HG02943 (cell line): ENCODE results near the gene HOXA4.

Experiments
- ATAC-seq: cut with Tn5 transposase; IDR thresholded peaks from one replicate; pipeline ENCODE4 v1.9.1; 2021; ENCODE audit warnings: mild to moderate bottlenecking, low read depth, moderate library complexity; ENCODE audit not compliant: unreplicated experiment

The HOXA4 gene

DNA sequence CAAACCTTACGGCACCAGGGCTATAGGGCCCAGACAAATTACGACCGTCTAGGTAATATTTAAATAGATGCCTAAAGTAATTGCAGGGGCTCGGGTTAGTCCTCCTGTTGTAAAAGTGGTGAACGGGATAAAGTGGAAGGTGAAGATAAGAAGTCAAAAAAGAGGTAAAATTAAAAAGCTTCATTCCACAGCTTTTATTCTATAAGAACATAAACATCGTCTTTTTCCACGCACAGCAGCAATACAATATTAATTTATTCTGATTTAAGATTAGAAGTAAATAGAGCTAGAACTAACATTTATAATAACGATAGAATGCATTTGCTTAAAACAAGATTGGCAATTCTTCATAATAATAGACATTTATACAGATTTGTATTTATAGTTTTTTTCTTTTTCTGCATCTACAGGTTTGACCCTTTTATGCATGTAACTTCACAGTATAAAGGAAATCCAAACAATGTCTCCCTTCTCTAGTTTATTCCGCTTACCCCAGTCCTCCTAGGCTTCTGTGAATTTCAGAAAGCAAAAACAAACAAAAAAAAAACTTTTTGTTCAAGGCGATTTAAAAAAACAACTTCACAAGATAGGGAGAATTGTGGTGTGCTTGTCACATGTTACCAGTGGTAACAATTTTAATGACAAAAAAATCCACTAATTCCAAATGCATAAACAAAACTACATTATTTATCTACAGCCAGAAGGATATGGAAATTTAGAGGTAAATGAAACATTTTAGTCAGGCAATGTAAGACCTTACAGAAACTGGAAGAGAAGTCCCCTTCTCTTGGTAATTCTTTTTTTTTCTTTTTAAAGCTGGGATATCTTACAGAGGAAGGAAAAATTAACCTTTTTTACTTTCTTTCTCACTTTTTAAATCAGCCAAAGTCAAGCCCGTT is 40.1 kb upstream of the HOXA4 start:
- ATAC-seq = no peak

DNA sequence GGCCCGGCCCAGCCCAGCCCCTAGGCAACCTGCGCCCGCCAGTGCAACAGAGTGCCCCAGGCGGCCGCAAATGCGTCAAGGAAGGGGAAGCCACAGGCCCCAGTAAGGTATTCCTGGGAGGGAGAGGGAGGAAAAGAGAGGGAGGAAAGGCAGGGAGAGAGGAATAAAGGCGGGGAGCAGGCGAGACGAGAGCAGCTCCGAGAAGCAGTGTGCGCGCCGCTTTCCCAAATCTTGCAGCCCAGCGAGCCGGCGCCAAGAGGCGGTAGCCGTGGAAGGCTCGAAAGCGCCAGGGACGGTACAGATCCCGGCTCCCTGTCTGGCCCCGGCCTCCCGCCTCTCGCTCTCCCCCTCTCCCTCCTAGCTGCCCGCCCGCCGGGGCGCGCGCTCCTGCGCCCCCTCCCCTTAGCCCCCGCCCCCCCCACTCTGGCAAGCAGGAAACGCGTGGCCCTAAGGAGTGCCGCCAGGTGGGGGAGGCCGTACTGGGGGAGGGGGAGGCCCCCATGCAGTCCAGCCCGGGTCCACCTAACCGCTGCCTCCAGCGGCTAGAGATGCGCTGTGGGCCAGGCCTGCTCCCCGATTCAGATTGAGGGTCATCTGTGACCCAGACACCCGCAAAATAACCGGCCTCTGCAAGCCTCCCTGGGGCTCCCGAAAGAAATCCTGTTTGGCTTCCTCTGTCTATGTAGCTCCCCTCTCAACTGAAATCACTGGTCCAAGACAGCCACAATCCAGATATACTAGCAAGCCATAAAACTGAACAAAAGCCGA is 39.3 kb upstream of the HOXA4 start:
- ATAC-seq = no peak

DNA sequence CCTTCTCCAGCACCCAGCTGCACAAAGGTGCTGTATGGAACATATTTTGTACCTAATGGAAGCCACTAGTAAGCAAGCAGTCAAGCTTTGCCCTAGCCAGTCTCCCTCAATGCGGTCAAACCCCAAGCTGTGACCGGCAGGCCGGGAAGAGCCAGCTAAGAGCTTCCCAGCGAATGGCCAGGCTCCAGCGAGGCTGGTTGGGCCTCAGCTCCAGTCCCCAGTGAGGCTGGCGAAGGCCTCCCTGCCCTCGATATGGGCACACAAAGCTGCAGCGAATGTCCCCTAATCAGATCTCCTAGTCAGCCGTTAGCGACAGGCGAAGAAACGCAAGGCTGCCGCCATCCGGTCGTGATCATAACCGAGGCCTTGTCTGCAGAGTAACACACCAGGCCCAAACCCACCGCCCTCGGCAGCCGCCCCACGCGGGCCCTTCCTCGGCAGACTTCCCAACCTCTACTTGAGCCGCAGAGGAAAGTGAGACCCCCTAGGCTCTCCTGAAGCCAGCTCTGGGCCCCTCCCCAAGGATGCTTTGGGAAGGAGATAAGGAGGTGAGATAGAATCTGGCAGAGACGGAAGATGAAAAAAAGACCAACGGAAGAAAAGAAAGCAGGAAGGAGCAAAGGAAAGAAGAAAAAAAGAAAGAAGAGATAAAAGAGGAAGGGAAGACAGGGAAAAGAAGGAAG is 37.8 kb upstream of the HOXA4 start:
- no peak for ATAC-seq

DNA sequence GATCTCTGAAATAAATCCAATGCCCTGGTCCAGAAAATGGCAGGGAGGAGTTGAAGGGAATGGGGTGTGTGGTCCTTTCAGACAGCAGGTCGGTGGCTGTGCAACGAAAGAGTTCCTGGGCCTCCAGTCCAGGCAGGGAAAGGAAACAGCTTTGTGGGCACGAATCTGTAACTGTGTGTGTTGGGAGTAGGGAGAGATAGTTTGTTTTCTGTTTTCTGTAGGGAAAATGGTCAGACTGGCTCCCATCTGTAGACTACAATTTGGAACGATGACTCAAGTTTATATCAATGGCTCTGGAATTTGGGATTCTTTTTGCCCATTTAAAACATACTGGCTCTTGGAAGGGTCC is 37.3 kb upstream of the HOXA4 start:
- ATAC-seq = no peak

DNA sequence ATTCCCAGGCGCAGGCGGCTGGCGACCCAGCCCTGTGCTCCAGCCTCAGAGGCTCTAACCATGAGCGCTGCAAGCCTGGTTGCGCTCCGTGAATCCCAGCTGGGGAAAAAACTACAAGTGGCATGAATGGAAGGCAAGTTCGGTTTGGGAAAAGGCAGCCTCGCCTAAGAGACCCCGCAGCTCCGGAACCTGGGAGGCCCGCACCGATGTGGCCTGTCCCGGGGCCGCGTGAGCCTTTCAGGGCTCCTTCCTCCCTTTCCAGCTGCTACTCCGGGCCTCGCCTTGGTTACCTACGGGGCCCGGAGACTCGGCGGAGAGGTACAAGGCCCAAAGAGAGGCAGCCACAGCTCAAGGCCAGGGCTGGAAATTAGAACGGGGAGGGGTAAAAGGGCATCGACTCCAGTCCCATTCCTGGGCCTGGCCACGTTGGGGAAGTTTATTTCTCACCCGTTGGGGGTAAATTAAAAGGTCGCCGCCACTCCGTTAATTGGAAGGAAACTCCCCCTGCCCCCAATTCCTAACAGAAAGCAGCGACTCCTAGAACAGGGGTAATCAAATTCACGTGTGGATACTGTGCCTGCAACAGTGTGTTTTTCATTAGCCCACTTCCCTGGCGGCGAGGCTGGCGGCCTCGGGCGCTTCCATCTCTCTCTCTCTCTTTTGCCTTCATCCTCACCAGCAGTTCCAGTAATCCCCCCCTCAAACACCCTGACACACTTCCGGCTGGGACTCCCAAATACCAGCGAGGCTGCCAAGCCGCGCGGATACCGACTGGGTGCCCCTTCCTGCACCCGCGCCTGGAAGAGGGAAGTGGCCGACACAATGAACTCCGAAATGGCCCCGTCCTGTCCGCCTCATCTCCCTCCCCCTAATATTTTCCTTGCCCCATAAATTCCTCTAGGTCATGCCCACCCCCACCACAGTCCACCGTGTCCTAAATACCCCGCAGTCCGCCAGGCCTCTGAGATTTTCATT is 36.3 kb upstream of the HOXA4 start:
- ATAC-seq = no peak

DNA sequence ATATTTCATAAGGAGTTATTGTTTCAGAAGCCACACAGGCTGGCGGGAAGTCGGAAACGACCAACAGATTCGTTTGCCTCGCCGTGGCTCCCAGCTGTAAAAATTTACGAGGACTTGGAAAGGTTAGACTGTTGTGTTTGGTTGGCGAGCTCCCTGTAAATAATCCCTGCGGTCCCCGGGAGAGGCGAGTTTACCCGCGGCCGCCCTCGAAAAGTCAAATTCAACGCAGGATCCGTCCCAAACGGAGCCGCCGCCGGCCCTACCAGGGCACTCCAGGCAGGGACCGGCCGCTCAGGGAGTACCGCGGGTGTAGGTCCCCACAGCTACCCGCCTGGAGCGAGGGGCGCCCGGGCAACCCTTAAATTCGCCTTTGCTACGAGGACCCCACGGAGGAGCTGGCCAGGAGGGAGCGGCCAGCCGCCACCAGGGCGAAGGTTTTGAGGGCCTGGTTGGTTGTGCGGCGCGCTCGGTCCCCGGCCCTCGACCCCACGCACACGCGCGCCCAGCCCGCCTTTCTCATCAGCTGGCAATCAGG is 35.5 kb upstream of the HOXA4 start:
- no peak for ATAC-seq

DNA sequence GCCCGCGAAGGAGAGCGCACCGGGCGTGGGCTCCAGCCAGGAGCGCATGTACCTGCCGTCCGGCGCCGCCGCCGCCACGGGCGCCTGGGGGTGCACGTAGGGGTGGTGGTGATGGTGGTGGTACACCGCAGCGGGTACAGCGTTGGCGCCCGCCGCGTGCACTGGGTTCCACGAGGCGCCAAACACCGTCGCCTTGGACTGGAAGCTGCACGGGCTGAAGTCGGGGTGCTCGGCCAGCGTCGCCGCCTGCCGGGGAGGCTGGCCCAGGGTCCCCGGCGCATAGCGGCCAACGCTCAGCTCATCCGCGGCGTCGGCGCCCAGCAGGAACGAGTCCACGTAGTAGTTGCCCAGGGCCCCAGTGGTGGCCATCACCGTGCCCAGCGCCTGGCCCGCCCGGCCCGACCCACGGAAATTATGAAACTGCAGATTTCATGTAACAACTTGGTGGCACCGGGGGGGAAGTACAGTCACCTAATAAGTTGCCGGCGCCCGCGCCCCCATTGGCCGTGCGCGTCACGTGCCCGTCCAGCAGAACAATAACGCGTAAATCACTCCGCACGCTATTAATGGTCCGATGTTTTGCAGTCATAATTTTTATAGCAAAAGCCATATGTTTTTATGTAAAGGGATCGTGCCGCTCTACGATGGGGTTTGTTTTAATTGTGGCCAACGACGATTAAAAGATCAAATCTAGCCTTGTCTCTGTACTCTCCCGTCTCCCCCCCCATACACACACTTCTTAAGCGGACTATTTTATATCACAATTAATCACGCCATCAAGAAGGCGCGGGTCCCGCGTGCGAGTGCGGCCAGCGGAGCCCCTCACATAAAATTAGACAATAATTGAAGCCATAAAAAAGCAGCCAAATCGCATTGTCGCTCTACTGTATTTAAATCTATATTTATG is 34.8 kb upstream of the HOXA4 start, which contains the start of gene HOXA9:
TSS of gene HOXA9 (minus strand) at position 449 of the 907 bp plus-strand sequence. CDS start at position 369, 80 bp downstream.
- no peak for ATAC-seq

DNA sequence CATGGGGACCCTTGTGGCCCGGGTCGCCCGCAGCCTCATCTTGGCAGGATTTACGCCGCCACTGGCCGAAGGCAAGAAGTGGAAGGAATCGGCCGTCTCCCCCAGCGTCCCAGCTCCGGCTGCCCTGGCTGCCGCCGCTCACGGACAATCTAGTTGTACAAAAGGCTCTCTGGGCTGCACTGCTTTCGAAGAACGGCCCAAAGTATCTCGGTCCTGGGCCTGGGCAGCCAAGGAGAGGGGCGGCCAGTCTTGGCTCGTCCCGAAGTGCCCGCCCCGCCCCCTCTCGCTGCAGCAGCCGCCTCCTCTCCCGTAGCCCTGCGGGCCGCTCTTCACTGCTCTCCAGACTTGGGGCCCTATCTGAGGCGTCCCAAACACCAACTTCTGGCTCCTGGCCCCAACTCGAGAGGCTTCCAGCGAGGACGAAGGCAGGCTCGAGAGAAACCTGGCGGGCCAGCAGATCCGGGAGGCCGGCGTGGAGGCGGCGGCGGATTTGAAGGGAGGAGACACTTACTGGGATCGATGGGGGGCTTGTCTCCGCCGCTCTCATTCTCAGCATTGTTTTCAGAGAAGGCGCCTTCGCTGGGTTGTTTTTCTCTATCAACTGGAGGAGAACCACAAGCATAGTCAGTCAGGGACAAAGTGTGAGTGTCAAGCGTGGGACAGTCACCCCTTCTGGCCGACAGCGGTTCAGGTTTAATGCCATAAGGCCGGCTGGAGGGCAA is 34.0 kb upstream of the HOXA4 start:
- ATAC-seq = no peak

DNA sequence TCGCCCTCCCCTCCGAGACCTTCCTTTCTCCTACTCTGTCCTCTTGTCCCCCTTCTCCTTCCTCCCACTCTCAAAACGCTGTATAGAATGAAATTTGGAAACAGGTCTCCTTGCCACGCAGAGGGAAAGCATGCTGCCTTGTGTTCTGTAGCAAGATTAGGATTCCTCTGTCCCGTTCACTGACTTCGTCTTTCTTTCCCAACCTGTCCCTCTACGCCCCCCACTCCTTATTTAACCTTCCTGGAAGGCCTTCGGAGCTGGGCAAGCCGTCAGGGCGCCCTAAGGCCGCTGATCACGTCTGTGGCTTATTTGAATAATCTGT is 33.4 kb upstream of the HOXA4 start:
- no peak for ATAC-seq

DNA sequence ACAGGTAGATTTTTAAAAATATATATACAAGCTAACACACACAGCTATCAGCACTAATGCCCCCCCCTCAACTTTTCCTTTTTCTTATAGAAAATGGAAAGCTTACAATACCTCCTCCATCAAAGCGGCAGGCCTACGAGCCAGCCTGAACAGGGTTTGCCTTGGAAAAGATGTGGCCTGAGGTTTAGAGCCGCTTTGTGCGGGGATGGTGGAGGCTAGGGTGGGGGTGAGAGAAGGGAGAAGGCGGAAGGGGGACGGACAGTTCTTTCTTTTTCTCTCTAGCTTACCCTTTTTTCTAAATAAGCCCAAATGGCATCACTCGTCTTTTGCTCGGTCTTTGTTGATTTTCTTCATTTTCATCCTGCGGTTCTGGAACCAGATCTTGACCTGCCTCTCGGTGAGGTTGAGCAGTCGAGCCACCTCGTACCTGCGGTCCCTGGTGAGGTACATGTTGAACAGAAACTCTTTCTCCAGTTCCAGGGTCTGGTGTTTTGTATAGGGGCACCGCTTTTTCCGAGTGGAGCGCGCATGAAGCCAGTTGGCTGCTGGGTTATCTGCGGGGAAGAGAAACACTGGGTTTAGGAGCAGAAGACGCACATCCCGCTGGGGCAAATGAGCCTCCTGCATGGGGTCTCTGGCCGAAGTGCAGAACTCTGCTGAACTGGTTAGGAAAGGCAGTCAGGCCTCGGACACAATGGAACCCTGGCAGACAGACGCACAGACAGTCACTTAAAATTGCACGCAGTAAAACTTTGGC is 32.9 kb upstream of the HOXA4 start:
- ATAC-seq = no peak

DNA sequence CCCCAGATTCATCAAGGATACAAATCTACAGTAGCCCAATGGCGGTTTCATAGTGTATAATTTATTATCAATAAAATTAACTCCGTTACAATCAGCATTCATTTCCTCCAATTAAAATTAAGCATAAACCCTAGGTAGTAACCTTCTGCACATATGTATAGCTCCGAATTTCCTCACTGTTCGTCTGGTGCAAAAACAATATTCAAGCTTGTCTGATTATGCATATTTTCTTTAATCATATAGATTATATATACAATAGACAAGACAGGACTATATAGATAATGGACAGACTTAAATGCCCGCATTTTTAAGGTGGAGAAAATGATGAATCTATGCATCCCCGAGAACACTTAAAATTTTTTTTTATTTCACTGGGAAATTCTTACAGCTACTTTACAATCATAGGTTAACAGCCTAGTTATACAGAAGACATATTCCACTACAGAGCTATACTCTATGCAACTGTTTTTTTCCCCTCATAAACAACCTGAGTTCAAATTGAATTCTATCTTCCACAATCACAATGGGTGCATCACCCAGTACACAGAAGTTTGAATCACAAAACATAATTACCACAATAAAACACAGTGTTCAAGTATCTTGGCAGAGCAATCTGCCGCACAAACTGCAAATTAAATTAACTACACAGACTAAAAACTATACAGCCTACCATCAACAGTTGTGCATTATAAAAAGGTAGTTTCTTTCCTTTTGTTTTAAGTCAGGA is 32.2 kb upstream of the HOXA4 start:
- ATAC-seq = no peak

DNA sequence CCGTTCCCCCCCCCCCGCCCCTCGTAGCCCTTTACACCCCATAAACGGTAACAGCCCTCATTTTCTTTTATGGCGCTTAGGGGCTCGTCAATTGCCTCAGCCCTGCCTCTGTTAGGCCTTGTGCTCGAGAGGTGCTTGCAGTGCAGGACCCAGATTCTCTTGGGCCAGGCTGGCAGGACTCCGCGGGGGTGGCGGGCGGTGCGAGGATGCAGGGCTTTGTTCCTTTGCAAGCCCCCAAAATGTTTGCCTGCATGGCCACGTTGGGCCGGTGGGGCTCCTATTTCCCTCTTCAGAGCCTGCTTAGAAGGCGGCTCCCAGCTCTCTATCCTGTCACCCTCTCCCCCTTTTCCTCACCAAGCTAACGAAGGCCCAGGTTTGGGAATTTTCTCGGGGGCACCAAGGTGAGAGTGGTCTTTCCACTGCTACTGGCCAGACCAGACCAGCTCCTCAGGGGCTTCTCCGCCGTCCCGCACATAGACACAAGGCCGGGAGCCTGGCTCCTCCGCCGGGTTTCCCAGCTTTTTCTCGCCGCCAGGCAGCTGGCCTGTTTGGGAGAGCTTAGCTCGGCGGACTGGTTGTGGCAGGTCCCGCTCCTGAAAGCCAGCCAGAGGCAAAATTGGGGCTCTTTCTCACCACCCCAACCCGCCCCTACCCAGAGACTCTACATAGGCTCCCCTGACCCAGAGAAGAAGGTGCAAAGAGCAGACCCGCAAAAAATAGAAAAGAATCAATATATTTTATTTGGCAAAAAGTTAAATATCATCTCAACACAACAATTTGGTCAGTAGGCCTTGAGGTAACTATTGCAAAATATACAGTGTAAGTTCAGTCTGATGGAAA is 31.4 kb upstream of the HOXA4 start:
- no peak for ATAC-seq

DNA sequence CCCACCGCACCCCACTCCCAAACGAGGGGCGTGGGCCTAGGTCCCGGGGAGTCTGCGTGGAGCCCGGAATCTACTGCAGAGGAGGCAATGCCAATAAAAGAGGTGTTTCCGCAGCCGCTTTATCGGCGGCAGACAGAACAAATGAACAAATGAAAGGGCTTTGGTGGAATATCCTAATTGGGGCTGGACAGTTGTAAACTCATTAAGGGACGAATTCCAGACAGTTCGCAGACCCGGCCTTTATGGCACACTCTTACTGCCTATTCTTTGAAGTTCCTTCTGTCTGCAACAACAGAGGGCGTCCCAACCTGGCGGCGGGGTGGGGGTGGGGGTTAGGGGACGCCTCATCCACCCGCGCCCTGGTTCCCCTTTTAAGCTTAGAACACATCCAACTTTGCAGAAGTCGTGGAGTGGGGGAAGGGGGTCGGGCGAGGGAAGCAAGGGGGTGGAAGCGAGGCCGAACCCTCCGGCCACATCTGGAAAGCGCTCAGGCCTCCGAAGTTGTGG is 30.7 kb upstream of the HOXA4 start:
- no peak for ATAC-seq

DNA sequence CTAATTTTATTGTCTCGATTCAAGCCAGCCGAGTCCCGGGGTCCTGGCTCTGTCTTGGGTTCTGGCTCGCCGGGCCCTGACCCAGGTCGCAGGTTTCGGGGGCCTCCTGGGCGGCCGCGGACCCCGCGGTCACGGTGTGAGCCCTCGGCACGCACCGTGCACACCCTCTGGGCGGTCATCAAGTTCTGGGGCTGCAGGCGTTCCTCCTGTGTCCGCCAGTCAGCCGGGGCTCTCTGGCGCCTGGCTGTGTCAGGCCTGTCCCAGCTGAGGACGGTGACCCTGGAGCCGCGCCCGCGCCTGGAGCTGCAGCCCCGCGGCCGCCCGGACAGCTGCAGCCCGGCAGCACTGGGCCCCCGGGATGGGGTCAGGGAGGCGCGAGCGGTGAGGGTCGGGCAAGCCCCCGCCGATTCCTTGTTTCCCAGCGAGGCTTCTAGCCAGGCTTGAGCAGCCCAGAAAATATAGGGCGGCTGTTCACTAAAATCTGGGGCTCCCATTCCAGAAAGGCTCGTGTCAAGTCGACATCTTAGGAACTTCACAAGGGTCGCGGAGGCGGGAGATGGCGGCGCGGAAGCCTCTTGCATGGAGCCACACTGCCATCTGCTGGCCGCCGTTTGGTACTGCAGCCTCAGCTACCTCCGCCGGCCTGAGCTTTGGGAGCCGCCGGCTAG is 30.1 kb upstream of the HOXA4 start:
- ATAC-seq = no peak

DNA sequence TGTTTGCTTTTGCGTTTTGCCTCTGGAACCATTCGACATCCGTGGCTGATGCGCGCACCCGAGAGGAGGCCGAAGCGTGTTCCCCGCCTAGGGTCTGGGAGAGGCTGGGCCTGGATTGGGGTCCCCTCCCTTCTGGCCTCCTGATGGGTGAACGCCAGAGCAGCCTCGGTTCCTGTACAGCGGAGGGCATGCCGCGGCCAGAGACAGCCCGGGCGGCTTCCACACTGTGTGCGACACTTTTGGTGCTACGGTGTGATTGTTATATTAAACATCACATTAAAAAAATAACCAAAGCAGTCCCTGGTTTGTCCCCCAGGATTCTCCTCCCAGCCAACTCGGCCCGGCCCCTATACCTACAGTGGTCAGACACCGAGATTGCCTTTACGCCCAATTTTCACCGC is 29.6 kb upstream of the HOXA4 start:
- ATAC-seq = no peak
